ENCODE measurements around the gene TMOD1. TPM values are rescaled to one million over a fixed set of nuclear protein-coding genes. Genes with fewer than 3 reads are reported as not detected.

The TMOD1 gene
- total and polyA plus RNA-seq, 10 of the 15 experiments (the other 5 are each of a cell fraction or from before 2014, with no cell fraction given), result 4.0 to 44.1 (median 15.4) TPM

GRCh38 chr9:97578846-97579245, 77.4 kb downstream of the TMOD1 start:
- FAIRE-seq, result no peak
- TF ChIP-seq E4F1 (IDR thresholded peaks at IDR 0.05; ENCODE audit: borderline replicate concordance, partially characterized antibody) (no peak), ZSCAN29 (IDR thresholded peaks at IDR 0.05) (no peak), MYC (IDR thresholded peaks at IDR 0.05; ENCODE audit: insufficient read depth, insufficient read length, insufficient replicate concordance, low read length, severe bottlenecking) (no peak), SUPT20H (IDR thresholded peaks at IDR 0.05; ENCODE audit: borderline replicate concordance, control insufficient read depth, low read depth, low read length) (no peak), ETV6 (conservative IDR thresholded peaks at IDR 0.05 in 1 of 2, IDR thresholded peaks at IDR 0.05 in 1 of 2; ENCODE audit: borderline replicate concordance in 1 of 2, low read depth in 1 of 2) (no peak), ZBED1 (IDR thresholded peaks at IDR 0.05; ENCODE audit: borderline replicate concordance) (no peak), RCOR1 (conservative IDR thresholded peaks at IDR 0.05; ENCODE audit: low read depth, low read length) (no peak), ZNF217 (IDR thresholded peaks at IDR 0.05) (no peak), KLF5 (IDR thresholded peaks at IDR 0.05; ENCODE audit: partially characterized antibody) (no peak), NFXL1 (IDR thresholded peaks at IDR 0.05; ENCODE audit: borderline replicate concordance) (no peak), SMAD1 (IDR thresholded peaks at IDR 0.05; ENCODE audit: low read depth, partially characterized antibody) (no peak), NR2C1 (IDR thresholded peaks at IDR 0.05) (no peak), TCF7 (IDR thresholded peaks at IDR 0.05; ENCODE audit: borderline replicate concordance) (no peak), PAX5 (IDR thresholded peaks at IDR 0.05; ENCODE audit: borderline replicate concordance, low read depth, low read length) (no peak)
- TF ChIP-seq, protein P1, sequence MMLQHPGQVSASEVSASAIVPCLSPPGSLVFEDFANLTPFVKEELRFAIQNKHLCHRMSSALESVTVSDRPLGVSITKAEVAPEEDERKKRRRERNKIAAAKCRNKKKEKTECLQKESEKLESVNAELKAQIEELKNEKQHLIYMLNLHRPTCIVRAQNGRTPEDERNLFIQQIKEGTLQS (IDR thresholded peaks at IDR 0.05; ENCODE audit: borderline replicate concordance, extremely low read depth, low read depth, low read length), result no peak
- TF ChIP-seq, protein P2, sequence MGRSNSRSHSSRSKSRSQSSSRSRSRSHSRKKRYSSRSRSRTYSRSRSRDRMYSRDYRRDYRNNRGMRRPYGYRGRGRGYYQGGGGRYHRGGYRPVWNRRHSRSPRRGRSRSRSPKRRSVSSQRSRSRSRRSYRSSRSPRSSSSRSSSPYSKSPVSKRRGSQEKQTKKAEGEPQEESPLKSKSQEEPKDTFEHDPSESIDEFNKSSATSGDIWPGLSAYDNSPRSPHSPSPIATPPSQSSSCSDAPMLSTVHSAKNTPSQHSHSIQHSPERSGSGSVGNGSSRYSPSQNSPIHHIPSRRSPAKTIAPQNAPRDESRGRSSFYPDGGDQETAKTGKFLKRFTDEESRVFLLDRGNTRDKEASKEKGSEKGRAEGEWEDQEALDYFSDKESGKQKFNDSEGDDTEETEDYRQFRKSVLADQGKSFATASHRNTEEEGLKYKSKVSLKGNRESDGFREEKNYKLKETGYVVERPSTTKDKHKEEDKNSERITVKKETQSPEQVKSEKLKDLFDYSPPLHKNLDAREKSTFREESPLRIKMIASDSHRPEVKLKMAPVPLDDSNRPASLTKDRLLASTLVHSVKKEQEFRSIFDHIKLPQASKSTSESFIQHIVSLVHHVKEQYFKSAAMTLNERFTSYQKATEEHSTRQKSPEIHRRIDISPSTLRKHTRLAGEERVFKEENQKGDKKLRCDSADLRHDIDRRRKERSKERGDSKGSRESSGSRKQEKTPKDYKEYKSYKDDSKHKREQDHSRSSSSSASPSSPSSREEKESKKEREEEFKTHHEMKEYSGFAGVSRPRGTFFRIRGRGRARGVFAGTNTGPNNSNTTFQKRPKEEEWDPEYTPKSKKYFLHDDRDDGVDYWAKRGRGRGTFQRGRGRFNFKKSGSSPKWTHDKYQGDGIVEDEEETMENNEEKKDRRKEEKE (IDR thresholded peaks at IDR 0.05), result no peak
- TF ChIP-seq, protein P3, sequence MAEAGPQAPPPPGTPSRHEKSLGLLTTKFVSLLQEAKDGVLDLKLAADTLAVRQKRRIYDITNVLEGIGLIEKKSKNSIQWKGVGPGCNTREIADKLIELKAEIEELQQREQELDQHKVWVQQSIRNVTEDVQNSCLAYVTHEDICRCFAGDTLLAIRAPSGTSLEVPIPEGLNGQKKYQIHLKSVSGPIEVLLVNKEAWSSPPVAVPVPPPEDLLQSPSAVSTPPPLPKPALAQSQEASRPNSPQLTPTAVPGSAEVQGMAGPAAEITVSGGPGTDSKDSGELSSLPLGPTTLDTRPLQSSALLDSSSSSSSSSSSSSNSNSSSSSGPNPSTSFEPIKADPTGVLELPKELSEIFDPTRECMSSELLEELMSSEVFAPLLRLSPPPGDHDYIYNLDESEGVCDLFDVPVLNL (IDR thresholded peaks at IDR 0.05; ENCODE audit: low read depth, low read length), result no peak
- TF ChIP-seq, protein P4, sequence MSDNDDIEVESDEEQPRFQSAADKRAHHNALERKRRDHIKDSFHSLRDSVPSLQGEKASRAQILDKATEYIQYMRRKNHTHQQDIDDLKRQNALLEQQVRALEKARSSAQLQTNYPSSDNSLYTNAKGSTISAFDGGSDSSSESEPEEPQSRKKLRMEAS (IDR thresholded peaks at IDR 0.05; ENCODE audit: low read depth, low read length), result no peak

More at GRCh38 chr9:97578846-97579245, 77.4 kb downstream of the TMOD1 start:
- Histone ChIP-seq H3K9ac (ENCODE audit: control insufficient read depth, insufficient read depth, low read length) (no peak overlapping the region), H4K20me1 (ENCODE audit: control insufficient read depth, insufficient read depth) (no peaks in the 10 kb centered on the region), H3K4me3 (no peak overlapping the region), H3K79me2 (ENCODE audit: control insufficient read depth, insufficient read depth, low read length) (no peaks in the 10 kb centered on the region), H3K36me3 (ENCODE audit: control insufficient read depth in 2 of 2, insufficient read depth in 2 of 2, low read length in 1 of 2) (no peaks in the 10 kb centered on the region), H3K27ac (ENCODE audit: control insufficient read depth, insufficient read depth) (no peak overlapping the region), H3K4me1 (ENCODE audit: control insufficient read depth, insufficient read depth, low read length) (no peaks in the 10 kb centered on the region), H3K27me3 (replicated peaks in 1 of 2; ENCODE audit: control insufficient read depth in 2 of 2, insufficient read depth in 2 of 2, low read length in 1 of 2) (no peaks in the 10 kb centered on the region), H3K4me2 (ENCODE audit: control insufficient read depth, insufficient read depth) (no peak overlapping the region), H2AFZ (ENCODE audit: control insufficient read depth, low read depth, low read length) (no peak overlapping the region), H3K9me3 (replicated peaks; ENCODE audit: control insufficient read depth, insufficient read depth, low read length) (no peaks in the 10 kb centered on the region; the same call in 1 of the 3 replicates)
- CTCF ChIA-PET, result interaction anchor here (1.0 to 1.4 kb wide), 2 partner anchors 20 to 22 kb away, joined by 3 to 6 read pairs; no protein-coding TSS in a partner anchor
- intact Hi-C loops (cut with micrococcal nuclease; ENCODE audit: unreplicated experiment), result no loop called here
- no peak for DNase-seq (ENCODE audit: low read depth, low spot score)
- ATAC-seq, result no peak
- SMC1A ChIA-PET (ENCODE audit: uncharacterized antibody, unreplicated experiment), result interaction anchor here (1.3 kb wide), 1 partner anchor 51 kb away, joined by 3 read pairs; no protein-coding TSS in a partner anchor
- 71% methylated on average over 5 of the region's 5 CpGs for WGBS (ENCODE audit: insufficient coverage, insufficient replicate concordance, low lambda C conversion rate, missing lambda C conversion rate)
- POLR2A ChIA-PET, result no interaction called here
- no TSS peak for BruUV-seq (replicated peaks)
- in situ Hi-C loops (cut with MboI), result no loop called here
- RAD21 ChIA-PET (ENCODE audit: unreplicated experiment), result no interaction called here
